Gastrocnemius medialis (tissue), 4 donors: Measurements from ENCODE around the gene TCF12.

Experiments used
- POLR2A ChIP-seq, 2 donors: fragments of 450-650 bp; IDR thresholded peaks; one replicate each; pipeline ENCODE4 v1.6.1; 2017; ENCODE audit warnings: antibody characterized with exemption in 2 of 2, mild to moderate bottlenecking in 2 of 2, moderate library complexity in 2 of 2
- TF ChIP-seq, protein P1 (sequence below), 5 experiments: fragments of 450-650 bp in 3 of 5; fragments of 200-600 bp in 2 of 5; sonication (generic) in 2 of 5; IDR thresholded peaks in 4 of 5; conservative IDR thresholded peaks in 1 of 5; 1 replicate in 4 of 5; 2 replicates in 1 of 5; pipeline ENCODE4 v1.5.1; 2016 to 2019; ENCODE audit warnings: antibody characterized with exemption in 5 of 5, mild to moderate bottlenecking in 3 of 5, moderate library complexity in 3 of 5

DNA sequence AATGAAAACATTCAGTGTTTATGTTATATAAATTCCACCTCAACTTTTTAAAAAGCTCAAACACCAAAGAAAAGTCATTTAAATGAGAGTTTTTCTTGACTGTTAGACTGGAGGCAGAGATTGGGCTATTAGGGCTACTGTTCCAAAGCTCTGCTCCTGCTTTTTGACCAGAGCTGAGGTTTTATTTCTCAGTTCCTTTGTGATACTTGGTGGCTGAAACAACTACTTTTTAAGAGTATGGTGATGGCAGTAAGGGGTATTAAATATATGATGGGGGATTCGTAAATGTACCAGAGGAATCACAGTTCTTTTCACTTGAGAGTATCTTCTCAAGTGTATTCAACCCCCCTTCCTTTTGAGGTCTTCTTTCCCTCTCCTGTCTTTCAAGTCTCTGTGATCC, 271.8 kb downstream of the TCF12 start:
- TF ChIP-seq, protein P1, sequence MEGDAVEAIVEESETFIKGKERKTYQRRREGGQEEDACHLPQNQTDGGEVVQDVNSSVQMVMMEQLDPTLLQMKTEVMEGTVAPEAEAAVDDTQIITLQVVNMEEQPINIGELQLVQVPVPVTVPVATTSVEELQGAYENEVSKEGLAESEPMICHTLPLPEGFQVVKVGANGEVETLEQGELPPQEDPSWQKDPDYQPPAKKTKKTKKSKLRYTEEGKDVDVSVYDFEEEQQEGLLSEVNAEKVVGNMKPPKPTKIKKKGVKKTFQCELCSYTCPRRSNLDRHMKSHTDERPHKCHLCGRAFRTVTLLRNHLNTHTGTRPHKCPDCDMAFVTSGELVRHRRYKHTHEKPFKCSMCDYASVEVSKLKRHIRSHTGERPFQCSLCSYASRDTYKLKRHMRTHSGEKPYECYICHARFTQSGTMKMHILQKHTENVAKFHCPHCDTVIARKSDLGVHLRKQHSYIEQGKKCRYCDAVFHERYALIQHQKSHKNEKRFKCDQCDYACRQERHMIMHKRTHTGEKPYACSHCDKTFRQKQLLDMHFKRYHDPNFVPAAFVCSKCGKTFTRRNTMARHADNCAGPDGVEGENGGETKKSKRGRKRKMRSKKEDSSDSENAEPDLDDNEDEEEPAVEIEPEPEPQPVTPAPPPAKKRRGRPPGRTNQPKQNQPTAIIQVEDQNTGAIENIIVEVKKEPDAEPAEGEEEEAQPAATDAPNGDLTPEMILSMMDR (IDR thresholded peaks at IDR 0.05 in 4 of 5, conservative IDR thresholded peaks at IDR 0.05 in 1 of 5), result no peak
- TF ChIP-seq POLR2A (IDR thresholded peaks at IDR 0.05), result no peak
